ENCODE data around the gene CFAP61.

DNA sequence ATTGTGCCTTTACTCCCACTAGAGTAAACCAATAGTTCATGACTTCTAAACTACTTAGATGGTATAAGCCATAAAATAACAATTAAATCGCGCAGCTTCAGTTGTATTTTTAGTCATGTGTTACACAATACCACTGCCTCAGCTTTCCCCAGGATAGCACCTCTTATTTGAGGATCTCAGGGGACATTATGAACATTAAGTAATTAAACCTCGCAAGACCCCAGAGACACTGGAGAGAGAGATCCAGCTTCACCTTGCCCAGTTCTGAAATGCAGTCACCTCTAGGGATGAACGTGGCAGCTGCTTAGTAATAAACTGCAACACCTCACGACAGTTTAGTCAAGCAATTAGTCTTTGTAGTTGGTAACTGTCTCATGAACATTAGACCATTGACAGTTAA, 87.1 kb downstream of the CFAP61 start:
- TF ChIP-seq FIP1L1 (IDR thresholded peaks at IDR 0.05; ENCODE audit: low read depth, low read length, poor library complexity, severe bottlenecking), result no peak
- TF ChIP-seq, protein P1, sequence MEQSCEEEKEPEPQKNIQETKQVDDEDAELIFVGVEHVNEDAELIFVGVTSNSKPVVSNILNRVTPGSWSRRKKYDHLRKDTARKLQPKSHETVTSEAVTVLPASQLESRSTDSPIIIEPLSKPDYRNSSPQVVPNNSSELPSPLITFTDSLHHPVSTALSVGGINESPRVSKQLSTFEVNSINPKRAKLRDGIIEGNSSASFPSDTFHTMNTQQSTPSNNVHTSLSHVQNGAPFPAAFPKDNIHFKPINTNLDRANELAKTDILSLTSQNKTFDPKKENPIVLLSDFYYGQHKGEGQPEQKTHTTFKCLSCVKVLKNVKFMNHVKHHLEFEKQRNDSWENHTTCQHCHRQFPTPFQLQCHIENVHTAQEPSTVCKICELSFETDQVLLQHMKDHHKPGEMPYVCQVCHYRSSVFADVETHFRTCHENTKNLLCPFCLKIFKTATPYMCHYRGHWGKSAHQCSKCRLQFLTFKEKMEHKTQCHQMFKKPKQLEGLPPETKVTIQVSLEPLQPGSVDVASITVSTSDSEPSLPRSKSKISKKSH (CRISPR knock-in tag; IDR thresholded peaks at IDR 0.05), result no peak
- no peak for TF ChIP-seq CCAR2 (IDR thresholded peaks at IDR 0.05; ENCODE audit: low read depth, low read length)
- TF ChIP-seq, protein P2, sequence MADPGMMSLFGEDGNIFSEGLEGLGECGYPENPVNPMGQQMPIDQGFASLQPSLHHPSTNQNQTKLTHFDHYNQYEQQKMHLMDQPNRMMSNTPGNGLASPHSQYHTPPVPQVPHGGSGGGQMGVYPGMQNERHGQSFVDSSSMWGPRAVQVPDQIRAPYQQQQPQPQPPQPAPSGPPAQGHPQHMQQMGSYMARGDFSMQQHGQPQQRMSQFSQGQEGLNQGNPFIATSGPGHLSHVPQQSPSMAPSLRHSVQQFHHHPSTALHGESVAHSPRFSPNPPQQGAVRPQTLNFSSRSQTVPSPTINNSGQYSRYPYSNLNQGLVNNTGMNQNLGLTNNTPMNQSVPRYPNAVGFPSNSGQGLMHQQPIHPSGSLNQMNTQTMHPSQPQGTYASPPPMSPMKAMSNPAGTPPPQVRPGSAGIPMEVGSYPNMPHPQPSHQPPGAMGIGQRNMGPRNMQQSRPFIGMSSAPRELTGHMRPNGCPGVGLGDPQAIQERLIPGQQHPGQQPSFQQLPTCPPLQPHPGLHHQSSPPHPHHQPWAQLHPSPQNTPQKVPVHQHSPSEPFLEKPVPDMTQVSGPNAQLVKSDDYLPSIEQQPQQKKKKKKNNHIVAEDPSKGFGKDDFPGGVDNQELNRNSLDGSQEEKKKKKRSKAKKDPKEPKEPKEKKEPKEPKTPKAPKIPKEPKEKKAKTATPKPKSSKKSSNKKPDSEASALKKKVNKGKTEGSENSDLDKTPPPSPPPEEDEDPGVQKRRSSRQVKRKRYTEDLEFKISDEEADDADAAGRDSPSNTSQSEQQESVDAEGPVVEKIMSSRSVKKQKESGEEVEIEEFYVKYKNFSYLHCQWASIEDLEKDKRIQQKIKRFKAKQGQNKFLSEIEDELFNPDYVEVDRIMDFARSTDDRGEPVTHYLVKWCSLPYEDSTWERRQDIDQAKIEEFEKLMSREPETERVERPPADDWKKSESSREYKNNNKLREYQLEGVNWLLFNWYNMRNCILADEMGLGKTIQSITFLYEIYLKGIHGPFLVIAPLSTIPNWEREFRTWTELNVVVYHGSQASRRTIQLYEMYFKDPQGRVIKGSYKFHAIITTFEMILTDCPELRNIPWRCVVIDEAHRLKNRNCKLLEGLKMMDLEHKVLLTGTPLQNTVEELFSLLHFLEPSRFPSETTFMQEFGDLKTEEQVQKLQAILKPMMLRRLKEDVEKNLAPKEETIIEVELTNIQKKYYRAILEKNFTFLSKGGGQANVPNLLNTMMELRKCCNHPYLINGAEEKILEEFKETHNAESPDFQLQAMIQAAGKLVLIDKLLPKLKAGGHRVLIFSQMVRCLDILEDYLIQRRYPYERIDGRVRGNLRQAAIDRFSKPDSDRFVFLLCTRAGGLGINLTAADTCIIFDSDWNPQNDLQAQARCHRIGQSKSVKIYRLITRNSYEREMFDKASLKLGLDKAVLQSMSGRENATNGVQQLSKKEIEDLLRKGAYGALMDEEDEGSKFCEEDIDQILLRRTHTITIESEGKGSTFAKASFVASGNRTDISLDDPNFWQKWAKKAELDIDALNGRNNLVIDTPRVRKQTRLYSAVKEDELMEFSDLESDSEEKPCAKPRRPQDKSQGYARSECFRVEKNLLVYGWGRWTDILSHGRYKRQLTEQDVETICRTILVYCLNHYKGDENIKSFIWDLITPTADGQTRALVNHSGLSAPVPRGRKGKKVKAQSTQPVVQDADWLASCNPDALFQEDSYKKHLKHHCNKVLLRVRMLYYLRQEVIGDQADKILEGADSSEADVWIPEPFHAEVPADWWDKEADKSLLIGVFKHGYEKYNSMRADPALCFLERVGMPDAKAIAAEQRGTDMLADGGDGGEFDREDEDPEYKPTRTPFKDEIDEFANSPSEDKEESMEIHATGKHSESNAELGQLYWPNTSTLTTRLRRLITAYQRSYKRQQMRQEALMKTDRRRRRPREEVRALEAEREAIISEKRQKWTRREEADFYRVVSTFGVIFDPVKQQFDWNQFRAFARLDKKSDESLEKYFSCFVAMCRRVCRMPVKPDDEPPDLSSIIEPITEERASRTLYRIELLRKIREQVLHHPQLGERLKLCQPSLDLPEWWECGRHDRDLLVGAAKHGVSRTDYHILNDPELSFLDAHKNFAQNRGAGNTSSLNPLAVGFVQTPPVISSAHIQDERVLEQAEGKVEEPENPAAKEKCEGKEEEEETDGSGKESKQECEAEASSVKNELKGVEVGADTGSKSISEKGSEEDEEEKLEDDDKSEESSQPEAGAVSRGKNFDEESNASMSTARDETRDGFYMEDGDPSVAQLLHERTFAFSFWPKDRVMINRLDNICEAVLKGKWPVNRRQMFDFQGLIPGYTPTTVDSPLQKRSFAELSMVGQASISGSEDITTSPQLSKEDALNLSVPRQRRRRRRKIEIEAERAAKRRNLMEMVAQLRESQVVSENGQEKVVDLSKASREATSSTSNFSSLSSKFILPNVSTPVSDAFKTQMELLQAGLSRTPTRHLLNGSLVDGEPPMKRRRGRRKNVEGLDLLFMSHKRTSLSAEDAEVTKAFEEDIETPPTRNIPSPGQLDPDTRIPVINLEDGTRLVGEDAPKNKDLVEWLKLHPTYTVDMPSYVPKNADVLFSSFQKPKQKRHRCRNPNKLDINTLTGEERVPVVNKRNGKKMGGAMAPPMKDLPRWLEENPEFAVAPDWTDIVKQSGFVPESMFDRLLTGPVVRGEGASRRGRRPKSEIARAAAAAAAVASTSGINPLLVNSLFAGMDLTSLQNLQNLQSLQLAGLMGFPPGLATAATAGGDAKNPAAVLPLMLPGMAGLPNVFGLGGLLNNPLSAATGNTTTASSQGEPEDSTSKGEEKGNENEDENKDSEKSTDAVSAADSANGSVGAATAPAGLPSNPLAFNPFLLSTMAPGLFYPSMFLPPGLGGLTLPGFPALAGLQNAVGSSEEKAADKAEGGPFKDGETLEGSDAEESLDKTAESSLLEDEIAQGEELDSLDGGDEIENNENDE (IDR thresholded peaks at IDR 0.05; ENCODE audit: low read depth, low read length), result no peak
- no peak for TF ChIP-seq NFE2 (IDR thresholded peaks at IDR 0.05; ENCODE audit: low read depth)
- TF ChIP-seq ZNF354B (CRISPR knock-in tag; IDR thresholded peaks at IDR 0.05), result no peak
